ENCODE results near the gene FBXW10.
"Not testable (repeated sequence)": the region's sequence is repeated elsewhere in the genome, so short reads cannot be mapped to it uniquely, and the experiment has no call there.

FBXW10 gene

DNA sequence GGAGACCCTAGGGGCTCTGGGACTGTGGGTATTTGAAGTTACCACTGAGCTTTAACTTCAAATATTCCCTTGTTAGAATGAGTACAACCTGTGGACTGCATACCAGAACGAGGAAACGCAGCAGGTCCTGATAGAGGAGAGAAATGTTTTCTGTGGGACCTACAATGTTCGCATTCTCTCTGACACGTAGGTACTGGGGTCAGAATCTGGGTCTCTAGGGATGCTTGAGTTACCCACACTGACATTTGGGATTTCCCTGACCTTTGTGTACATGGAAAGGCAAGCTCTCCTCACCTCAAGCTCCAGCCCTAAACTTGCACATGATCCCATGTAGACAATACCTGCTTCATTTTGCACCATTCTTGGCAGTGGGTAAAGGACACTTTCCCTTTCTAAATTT is 12.1 kb downstream of the FBXW10 start:
- DNase-seq, result not testable (repeated sequence)

DNA sequence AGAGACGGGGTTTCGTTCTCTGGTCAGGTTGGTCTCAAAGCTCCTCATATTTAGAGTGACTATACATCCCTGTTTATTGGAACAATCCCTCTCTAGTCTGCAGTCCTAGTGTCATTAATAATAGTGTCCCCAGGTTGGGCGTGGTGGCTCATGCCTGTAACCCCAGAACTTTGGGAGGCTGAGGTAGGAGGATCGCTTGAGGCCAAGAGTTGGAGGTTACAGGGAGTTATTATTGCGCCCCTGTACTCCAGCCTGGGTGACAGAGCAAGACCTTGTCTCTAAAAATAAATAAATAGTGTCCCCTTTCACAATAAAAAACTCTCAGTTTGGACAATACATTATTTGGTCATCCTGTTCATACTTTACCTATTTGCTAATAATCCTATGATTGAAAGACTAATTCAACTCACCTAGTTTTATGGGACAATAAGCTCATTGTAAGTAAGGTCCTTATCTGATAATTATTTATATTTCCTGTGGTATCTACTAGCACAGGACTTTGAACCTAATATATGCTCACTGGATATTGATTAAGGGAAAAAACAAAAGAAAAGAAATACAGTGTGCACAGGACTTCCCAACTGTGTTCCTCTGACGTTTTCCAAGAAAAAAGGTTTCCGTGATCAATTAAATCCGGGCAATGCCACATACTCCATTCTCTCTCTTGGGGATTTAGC is 13.7 kb downstream of the FBXW10 start:
- DNase-seq, result not testable (repeated sequence)

DNA sequence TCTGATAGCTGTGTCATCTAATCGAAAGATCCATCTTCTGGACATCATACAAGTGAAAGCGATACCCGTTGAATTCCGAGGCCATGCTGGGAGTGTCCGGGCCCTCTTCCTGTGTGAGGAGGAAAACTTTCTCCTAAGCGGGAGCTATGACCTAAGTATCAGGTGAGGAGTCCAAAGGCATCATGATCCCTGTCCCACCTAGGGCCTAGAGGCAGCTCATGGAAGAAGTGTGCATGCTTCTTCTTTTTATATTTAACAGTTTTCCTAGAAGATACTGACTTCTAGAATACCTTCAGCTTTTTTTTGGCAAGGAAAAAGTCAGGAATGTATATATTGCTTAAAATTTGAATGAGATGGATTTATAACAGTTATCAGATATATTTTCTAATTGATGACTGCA is 14.5 kb downstream of the FBXW10 start:
- not testable (repeated sequence) for DNase-seq

DNA sequence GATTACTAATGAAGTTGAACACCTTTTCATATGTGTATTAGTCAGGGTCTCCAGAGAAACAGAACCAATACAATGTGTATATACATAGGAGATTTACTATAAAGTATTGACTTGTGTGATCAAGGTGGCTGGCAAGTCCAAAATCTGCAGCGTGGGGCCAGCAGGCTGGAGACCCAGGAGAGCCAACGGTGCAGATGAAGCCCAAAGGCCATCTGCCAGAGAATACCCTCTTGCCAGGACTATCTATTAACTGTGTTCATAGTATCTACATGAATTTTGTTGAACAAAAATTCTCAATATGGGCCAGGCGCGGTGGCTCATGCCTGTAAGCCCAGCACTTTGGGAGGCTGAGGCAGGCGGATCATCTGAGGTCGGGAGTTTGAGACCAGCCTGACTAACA is 16.4 kb downstream of the FBXW10 start:
- not testable (repeated sequence) for DNase-seq

DNA sequence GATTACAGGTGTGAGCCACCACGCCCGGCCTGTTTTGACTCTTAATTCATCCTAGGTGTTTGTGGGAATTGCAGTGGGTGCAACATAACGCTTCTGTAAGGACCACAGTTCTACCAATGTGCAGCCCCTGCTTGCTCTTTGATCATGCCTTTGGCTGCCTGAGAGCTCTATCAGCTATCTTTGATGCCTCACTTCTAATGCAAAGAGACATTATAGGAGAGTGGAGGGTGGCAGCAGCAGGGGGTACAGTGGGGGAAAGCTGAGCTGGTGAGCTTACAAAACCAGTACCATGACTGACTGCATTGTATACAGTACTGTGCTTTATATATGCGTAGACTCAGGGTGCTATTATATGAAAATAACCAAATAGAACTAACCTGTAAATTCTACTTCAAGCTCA is 26.7 kb downstream of the FBXW10 start:
- not testable (repeated sequence) for DNase-seq

DNA sequence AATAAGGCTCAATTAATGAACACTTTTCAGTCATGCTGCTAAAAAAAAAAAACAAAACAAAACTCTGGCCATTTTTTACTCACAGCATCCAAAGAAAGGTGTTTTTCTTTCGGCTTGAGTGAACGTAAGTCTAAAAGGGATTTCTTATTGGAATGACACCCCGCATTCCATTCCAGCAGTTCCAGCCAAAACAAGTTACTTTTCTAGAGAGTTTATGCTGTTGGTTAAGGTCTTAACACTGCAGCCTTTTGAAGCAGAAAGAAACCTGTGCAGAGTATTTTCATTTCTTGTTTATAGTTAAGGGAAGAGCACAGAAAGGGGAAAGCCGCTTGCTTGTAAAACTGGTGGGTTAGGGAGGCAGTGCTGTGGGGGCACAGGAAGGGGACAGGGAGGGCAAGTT is 27.2 kb downstream of the FBXW10 start:
- not testable (repeated sequence) for DNase-seq

DNA sequence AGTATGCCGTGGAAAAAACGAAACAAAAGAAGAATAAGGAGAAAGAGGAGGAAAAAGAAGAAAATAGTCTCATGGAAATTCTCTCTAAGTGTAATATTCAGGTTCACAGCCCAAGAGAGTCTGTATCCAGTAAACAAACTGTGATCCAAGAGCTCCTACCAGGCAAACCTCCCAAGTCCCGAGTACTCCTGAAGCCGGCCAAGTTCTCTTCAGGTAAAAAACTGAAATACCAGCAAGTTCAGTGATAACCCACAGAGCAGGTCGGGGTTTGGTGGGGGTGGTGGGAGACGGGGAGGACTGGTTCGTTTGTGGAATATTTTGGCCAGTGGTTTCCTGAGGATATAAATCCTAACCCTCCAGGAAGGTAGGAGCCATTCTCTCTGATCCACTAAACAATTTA is 28.6 kb downstream of the FBXW10 start:
- no peak for DNase-seq

DNA sequence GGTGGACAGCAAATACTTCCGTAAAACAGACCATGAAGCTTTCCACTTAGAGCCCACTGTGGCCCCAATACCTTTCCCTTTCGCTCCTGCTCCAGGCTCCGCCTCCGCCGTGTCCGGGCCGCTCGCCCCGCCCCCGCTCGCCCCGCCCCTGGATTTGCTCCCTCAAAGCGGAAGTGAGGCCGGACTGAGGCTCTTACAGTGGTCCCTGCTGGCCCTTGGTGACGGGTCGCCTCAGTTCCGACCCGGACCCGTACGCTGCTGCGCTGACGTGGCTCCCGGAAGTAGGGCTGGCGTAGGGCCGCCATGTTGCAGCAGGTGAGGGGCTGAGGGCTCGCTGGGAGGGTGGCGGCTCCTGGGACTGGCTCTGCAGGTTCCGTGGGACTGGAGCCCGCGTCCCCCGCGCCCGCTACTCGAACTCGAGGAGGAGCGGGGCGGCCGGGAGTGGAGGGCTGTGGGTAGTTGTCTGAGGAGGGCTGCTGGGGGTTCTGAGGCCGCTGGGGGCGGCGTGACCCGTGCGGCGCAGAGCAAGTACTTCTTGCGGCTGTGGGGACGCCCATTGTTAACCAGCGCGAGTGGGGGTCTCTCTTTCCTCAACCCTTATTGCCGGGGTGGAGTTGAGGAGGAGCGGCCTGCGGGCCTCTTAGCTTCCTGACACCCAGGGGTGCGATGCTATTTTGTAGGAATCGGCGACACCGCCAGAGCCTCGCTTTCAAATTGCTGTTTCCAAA is 37.3 kb downstream of the FBXW10 start, which contains the start of gene TVP23B:
Gene TVP23B, plus strand, starts transcription at position 193 of the 728 bp plus-strand sequence. Its CDS starts 111 bp downstream, at position 304.
- DNase-seq, result peak; percentile 92

DNA sequence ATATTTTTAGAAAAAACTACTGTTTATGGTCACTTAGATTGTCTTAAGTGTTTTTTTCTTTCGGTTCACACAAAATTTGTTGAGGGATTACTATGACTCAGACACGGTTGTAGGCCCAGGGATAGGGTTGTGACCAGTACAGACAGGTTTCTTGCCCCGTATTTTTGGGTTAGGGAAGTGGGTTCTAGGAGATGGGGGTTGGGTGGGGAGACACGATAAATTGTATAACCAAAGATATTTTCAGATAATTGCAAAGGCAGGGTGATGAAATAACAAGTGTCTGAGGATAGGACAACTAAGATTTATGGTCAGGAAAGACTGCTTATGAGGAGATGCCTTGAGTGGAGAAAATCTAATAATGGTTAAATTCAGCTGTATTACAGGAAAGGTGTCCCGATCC is 38.0 kb downstream of the FBXW10 start:
- not testable (repeated sequence) for DNase-seq

DNA sequence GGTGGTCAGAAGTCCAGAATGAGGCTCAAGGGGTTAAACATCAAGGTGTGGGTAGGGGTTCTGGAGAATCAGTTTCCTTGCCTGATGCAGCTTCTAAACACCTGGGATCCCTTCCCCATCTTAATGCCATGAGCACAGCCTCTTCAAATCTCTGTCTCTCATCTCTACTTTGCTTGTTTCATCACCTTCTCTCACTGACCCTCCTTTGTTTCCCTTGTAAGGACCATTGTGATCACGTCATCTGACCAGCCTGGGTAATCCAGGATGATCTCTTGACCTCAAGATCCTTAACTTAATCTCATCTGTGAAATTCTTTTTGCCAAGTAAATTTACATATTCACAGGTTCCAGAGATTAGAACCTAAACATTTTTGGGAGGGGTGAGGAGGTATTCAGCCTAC is 42.1 kb downstream of the FBXW10 start:
- DNase-seq, result not testable (repeated sequence)

DNA sequence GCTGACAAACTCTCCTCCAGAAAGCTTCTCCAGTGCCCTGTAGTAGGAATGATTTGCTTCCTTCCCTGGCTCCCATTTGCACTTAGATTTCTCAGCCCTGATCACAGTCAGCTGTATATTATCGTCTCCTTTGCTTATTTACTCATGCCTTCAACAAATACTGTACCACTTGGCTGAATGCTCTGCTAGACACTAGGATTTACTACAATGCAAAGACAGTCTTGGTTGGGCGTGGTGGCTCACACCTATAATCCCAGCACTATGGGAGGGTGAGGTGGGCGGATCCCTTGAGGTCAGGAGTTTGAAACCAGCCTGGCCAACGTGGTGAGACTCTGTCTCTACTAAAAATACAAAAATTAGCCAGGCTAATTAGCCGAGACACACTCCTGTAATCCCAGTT is 43.0 kb downstream of the FBXW10 start:
- DNase-seq, result not testable (repeated sequence)

DNA sequence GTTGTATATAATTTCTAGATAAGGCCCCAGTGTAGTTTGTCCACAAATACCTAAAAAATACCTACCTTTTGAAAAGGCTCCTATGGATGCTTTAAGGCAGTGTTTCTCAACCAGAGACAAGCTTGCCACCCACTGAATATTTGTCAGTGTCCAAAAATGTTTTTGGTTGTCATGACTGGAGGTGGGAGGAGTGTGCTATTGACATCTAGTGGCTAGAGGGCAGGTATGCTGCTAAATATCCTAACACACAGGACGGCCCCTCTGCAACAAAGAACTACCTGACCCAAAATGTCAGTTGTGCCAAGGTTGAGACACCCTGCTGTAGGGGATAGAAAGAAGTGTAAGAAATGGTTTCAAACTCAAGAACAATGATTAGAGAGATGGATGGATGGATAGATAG is 47.5 kb downstream of the FBXW10 start:
- not testable (repeated sequence) for DNase-seq

DNA sequence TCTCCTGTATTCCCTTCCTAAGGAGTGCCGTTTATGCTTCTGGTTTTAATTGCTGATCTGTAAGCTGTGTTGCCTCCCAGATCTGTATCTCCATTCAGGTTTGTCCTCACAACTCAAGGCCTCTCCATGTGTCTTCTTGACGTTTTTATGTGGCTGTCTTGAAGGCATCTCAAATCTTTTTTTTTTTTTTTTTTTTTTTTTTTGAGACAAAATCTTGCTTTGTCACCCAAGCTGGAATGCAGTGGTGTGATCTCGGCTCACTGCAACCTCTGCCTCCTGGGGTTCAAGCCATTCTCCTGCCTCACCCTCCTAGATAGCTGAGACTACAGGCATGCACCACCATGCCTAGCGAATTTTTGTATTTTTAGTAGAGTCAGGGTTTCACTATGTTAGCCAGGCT is 51.0 kb downstream of the FBXW10 start:
- not testable (repeated sequence) for DNase-seq

DNA sequence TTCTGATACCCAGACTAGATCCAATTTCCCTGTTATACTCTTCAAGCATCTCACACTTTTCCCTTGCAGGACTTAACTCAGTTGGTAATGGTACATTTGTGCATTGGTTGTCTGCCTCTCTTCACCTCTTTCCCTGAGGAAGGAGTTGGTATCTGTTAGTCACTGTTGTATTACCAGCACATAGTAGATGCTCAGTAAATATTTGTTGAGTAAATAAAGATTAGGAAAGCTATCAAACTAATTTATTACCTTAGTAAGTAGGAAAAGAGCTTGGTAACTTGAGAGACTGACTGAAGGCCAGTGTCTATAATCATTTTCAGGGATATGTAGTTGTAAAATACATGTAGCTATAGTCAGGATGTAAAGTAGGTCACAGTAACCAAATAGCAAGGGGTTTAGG is 53.0 kb downstream of the FBXW10 start:
- not testable (repeated sequence) for DNase-seq

DNA sequence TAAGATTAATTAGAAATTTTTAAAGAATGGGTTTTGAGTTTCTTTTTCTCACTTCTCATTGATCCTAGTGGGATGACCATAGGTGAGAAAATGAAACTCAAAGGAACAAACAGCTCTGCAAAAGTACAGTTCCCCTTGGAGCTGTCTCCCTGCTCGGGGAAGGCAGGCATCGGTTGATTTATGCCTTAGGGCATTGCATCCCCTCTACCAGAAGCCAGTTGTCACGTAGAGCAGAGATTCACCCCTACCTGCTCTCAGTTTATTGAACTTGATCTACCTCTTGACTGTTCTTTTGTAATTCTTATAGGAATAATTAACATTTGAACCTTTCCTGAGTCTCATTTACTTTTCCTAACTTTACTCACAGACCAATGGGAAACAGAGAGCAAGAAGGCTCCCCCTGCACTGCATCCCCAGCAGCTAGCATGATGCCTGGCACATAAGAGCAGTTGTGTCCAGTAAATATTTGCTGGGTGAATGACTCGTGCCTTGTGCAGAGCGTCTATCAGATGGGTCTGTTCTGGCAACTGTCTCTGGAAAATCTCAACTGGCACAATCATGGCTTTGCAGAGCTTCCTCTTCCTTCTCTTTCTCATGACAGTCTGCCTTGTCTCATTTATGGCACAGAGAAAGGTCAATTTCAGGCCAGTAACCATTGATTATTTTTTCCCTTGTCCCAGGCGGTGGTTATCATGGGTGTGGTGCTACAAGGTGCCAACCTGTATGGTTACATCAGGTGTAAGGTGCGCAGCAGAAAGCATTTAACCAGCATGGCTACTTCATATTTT is 59.8 kb downstream of the FBXW10 start:
- not testable (repeated sequence) for DNase-seq

DNA sequence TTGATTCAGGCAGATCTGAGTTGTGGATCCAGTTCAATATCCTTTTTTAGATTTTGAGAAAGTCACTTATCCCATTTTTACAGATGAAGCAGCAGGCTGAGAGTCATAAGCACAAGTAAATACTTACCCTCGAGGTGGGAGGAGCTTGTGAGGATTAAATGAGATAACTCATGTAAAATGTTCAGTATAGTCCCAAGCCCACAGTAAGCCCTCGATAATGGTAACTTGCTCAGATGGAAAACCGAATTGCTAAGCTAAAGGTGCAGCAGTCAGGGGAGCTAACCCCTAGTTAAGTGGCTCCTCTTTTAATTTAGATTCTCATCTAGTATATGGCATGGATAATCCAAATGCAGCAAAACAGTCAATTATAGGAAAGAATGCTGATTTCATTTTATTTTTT is 72.1 kb downstream of the FBXW10 start:
- not testable (repeated sequence) for DNase-seq

DNA sequence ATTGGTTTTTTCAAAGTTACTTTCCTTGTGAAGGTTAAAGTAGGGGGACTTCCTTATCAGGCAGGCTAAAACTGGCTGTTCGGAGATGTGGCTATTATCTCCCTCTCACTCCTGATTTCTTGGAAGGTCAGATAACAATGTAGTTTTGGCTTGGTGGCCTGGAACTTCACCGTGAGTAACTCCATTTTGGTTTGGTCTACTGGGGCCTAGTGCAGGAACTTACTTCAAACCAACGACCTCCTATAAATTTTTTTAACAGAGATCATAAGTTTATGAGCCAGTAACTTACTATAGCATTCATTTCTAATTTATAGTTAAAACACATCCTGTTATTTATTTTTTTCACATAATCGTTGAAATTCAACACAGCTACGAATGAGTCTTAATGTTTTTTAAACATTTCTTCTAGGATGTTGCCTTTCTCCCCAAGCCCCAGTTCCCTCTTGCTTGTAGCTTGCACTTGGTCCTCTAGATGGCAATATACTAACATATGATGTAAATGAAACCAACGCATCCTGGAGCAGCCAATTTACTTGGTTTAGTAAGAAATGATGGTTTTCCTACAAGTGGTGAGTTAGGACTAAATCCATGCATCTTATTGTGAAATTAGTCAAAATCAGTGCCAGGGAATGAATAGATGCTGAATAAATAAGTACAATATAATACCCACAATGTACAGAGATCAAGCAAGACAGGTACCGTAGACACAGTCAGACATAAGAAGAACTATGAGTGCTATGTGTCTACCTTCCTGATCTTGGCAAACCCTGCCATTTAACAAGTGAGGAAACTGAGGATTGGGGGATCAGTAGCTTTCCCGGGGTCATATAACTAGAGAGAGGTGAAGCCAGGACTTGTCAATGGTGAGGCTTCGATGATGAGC is 72.9 kb downstream of the FBXW10 start:
- DNase-seq, result peak; percentile 6

DNA sequence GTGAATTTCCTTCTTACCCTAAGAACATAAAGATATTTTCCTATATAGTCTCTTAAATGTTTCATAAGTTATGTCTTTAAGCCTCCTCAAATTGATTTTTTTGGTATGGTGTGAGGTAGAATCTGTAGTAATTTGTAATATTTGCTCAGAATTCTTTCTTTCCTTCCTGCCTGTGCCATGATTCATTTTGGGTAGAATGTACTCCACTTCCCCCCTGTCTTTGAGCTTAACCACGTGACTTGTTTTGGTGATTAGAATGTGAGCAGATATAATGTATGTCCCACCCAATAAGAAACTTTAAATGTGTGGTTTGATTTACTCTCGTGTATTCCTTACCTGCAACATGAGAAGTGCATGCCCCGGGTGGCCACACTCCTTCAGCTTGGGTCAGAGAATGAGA is 77.6 kb downstream of the FBXW10 start:
- DNase-seq, result not testable (repeated sequence)

DNA sequence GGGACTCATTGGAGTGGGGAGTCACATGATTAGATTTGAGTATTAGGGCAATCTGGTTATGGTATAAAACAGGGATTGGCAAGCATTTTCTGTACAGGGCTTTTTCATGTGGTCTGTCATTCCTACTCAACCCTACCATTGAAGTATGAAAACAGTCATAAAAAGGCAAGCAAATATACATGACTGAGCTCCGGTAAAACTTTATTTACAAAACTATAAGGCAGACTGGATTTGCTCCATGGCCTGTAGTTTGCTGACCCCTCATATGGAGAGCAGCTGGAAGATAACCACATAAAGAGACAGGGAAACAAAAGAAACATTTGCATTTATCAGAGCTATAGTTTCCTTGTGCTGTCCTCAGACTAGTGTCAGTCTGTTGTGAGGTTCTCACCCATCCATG is 83.8 kb downstream of the FBXW10 start:
- DNase-seq, result not testable (repeated sequence)

Measured in NCI-H1092 (cell line).